ENCODE data around the gene SPSB2. TPM values are rescaled to one million over a fixed set of nuclear protein-coding genes. Genes with fewer than 3 reads are reported as not detected.
"Not testable (repeated sequence)": the region's sequence is repeated elsewhere in the genome, so short reads cannot be mapped to it uniquely, and the experiment has no call there.

Gene SPSB2
- total RNA-seq, 1 donor from 2014 or later, result 4.6 TPM

DNA sequence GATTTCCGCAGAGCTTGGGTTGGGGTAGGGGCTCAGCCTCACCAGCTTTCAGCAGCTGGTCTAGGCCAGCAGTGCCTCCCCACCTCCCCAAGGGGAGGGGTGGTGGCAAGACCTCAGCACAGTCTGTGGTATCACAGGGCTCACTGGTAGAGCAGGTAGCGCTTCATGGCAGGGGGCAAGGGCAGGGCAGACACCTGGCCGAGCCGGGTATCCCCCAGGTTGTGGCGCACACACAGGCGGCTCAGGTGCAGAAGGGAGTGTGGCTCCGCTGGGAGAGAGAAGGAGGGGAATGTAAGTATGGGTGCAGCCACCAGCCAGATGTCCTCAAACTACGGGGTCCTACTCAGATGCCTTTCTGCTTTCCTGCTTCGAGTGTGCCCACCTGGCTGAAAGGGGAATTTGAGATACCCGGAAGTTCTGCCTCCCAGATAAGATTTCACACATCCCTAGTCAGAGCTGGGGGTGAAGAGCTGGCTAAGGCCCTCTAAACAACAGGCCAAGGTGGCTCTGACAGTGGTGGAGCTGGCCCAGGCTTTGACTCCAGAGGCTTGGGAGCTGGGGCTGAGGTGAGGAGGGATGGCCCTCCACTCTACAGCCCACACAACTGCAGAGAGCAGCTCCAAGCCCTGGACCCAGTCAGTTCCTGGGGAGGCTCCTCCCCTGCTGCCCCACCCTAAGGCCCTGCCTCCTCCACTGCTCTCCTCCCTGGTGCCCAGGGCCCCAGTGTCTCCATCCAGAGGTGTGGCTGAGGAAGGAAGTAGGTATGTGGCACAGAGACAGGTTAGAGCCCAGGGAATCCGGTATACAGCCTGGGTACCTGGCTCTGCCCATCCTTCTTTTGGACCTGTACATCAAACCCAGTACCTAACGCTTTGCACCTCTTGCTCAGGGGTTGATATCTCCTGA is 1.8 kb downstream of the SPSB2 start:
- no peak for DNase-seq (ENCODE audit: low spot score)

GRCh38 chr12:6870304-6870703 is 2.8 kb downstream of the SPSB2 start:
- not testable (repeated sequence) for DNase-seq (ENCODE audit: low spot score)

DNA sequence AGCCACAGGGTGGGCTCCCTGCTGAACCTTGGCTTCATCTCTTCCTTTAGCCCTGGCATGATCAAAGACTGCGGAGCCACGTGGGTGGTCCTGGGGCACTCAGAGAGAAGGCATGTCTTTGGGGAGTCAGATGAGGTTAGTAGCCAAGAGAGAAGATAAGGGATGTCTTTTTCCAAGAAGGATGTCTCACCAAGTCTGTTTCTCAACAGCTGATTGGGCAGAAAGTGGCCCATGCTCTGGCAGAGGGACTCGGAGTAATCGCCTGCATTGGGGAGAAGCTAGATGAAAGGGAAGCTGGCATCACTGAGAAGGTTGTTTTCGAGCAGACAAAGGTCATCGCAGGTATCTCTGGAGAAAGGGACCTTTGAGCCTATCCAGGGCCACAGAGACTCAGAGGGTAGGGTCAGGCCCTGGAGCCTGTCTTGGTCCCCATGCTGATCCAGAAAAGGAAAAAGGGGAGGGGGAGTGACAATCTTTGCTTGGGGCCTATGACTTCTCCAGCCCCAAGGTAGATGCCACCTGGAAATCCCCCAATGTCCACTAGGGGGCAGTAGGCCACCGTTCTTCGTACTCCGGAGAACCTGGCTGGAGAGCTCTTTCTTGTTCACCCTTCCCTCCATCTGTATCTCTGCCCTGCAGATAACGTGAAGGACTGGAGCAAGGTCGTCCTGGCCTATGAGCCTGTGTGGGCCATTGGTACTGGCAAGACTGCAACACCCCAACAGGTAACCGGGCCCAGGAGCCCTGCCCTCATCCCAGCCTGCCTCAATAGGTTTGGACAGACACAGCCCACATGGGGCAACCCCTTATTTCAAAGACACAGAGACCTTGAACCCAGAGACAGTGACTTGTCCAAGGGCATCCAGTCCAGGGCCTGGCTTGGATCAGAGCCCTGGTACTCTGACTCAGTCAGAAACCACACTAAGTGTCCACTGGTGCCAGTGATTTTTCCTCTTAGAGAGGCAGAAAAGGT is 3.8 kb downstream of the SPSB2 start:
- DNase-seq (ENCODE audit: low spot score), result no peak

- no peak for DNase-seq (ENCODE audit: low spot score)
Measured at GRCh38 chr12:6868211-6869048, 4.7 kb downstream of the SPSB2 start.

DNA sequence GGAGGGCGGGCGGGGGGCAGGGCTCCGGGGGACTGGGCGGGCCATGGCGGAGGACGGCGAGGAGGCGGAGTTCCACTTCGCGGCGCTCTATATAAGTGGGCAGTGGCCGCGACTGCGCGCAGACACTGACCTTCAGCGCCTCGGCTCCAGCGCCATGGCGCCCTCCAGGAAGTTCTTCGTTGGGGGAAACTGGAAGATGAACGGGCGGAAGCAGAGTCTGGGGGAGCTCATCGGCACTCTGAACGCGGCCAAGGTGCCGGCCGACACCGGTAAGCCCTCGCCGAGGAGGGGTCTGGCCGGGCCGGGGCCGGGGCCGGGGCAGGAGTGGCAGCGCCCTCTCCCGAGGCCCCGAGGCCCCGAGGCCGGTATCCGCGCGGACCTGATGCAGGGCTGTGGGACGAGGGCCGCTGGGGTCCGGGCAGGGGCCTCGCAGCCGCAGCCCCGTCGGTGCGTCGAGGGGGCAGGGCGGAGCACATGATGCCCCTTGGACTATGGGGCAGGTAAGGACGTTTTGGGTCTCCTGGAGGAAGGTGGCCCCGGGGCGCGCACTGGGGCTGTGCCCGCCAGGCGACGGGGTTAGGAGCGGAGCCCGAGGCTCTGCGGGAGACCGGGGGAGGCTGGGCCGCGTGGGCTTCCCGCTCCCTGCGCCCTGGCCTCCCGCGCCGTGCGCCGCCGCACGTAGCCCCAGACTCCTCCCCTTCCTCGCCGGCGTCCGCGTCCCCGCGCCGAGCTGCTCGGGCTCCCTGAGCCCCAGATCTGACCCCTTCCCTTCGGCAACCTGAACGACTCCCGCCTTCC is 5.5 kb downstream of the SPSB2 start, which contains the start of gene TPI1:
Gene TPI1 (plus strand): TSS at position 119 of the 798 bp plus-strand sequence. CDS start 36 bp downstream, at position 155.
- peak; percentile 96 for DNase-seq (ENCODE audit: low spot score)

DNA sequence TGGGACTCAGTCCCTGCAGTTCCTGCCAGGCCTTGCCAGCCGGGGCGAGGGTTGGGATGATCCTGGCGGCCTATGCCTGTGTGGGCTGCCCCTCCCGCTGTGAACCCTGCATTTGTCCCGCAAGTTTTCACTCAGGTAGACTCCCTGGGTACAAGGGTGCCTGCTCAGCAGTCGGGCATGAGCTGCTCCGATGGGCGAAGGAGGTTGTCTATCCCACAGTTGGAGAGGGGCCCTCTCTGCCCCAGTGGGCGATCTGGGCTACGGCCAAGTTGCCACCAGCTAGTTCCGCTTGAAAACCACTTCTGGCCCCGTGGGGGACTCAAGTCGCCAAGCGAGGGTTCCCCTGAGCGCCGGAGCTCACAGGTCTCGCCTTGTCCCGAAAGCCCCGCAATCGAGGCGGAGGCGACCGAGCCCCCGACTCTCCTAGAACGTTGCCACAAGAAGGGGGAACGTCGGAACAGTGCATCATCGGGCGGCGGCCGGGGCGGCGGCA is 6.1 kb downstream of the SPSB2 start:
- no peak for DNase-seq (ENCODE audit: low spot score)

GRCh38 chr12:6866163-6866919 is 6.8 kb downstream of the SPSB2 start:
- DNase-seq (ENCODE audit: low spot score), result no peak

- DNase-seq (ENCODE audit: low spot score), result not testable (repeated sequence)
Measured at GRCh38 chr12:6865307-6865706, 7.8 kb downstream of the SPSB2 start.

DNA sequence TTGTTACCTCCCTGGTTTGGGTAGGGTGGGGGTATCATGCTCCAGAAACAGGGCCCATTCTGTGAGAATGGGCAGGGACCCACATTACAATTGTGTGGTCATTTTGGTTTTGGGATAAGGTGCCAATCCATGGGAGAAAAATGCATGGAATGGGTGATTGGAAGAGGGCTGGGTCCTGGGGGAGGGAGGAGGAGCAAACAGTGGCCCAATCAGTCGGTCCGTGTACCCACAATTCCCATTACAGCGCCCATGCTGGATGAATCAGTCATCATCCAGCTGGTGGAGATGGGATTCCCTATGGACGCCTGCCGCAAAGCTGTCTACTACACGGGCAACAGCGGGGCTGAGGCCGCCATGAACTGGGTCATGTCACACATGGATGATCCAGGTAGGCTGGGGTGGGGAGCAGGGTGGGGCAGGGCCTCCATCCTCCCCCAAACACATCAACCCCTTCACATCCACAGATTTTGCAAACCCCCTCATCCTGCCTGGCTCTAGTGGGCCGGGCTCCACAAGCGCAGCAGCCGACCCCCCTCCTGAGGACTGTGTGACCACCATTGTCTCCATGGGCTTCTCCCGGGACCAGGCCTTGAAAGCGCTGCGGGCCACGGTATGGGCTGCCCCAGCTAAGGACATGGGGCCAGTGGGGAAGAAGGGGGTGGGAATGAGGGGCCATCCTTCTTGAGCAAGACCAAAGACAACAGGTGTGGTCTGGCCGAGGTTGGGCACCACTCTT is 9.3 kb downstream of the SPSB2 start:
- DNase-seq (ENCODE audit: low spot score), result no peak

GRCh38 chr12:6863033-6863432 is 10.1 kb downstream of the SPSB2 start:
- no peak for DNase-seq (ENCODE audit: low spot score)

DNA sequence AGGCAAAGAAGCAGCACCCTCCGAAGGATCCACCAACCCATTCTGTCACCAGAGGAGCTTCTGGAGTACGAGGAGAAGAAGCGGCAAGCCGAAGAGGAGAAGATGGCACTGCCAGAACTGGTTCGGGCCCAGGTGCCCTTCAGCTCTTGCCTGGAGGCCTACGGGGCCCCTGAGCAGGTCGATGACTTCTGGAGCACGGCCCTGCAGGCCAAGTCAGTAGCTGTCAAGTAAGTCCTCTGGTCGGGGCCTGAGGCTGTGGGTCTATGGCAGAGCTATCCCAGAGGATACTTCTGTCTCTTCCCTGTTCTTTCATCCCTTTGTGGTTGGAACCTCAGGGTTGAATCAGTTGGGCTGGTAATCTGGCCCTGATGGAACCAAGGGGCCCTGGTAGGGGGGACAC is 11.7 kb downstream of the SPSB2 start:
- DNase-seq (ENCODE audit: low spot score), result no peak

GRCh38 chr12:6860942-6861341 is 12.2 kb downstream of the SPSB2 start:
- DNase-seq (ENCODE audit: low spot score), result no peak

- no peak for DNase-seq (ENCODE audit: low spot score)
Measured at GRCh38 chr12:6860116-6860515, 13.0 kb downstream of the SPSB2 start.

- DNase-seq (ENCODE audit: low spot score), result no peak
Measured at GRCh38 chr12:6858799-6859198, 14.3 kb downstream of the SPSB2 start.

- DNase-seq (ENCODE audit: low spot score), result no peak
Measured at GRCh38 chr12:6855322-6855721, 17.8 kb downstream of the SPSB2 start.

- no peak for DNase-seq (ENCODE audit: low spot score)
Measured at GRCh38 chr12:6854036-6854435, 19.1 kb downstream of the SPSB2 start.

GRCh38 chr12:6853626-6854025 is 19.5 kb downstream of the SPSB2 start:
- no peak for DNase-seq (ENCODE audit: low spot score)

DNA sequence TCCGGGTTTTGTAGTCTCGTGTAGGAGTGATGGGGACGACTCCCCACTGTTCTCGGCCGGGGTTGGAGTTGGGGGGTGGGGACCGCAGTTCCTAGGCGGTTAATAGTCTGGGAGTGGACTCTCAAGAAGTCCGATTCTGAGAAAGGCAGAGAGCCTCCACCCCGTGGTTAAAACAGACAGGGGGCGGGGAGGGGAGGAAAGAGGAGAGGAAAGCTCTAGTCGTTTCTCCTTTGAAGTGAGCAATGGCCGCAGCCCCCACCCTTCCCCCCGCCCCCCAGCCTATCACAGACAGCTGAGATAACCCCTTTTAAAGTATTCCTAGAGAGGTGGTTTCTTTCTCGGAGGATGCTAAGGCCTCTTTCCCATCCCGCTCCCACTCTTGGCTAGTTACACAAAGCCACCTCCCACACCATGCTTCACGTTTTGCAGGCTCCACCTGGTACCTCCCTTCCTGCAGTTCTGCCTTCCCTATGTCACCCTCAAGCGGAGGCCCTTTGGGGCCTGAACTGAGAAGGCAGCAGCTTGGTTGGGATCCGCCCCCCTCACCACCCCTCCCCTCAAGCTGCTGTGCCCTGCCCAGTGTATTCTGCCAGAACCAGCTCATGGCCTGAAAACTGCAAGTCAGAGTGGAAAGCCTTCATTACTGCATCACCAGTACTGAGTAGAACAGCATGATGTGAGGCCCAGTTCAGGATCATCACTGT is 20.3 kb downstream of the SPSB2 start:
- no peak for DNase-seq (ENCODE audit: low spot score)

Measured in mesenteric fat pad (tissue), 1 donor.